ENCODE data around the gene CITED4. TPM values are rescaled to one million over a fixed set of nuclear protein-coding genes. Genes with fewer than 3 reads are reported as not detected.
A peak's percentile ranks its signal among the peaks of the same experiment; 100 is the strongest.

Gene CITED4
- total RNA-seq, 1 donor from 2014 or later: 30.5 TPM

GRCh38 chr1:40877698-40878097, 15.5 kb upstream of the CITED4 start:
- Mint-ChIP-seq H3K9me3 (ENCODE audit: low read depth) (peaks cover 3% of the 10 kb centered on the region), H3K27ac (ENCODE audit: unreplicated experiment) (peak overlapping the region; percentile 98), H3K4me1 (ENCODE audit: low read depth) (peaks cover 60% of the 10 kb centered on the region), H3K36me3 (ENCODE audit: low read depth) (no peaks in the 10 kb centered on the region), H3K4me3 (ENCODE audit: unreplicated experiment) (no peak overlapping the region), H3K27me3 (ENCODE audit: low read depth) (no peaks in the 10 kb centered on the region)
- DNase-seq (ENCODE audit: low spot score): no peak
- TF ChIP-seq CTCF (IDR thresholded peaks at IDR 0.05): no peak

GRCh38 chr1:40876891-40877290, 14.7 kb upstream of the CITED4 start:
- DNase-seq (ENCODE audit: low spot score): no peak
- H3K4me1 Mint-ChIP-seq (ENCODE audit: low read depth): peaks cover 67% of the 10 kb centered on the region
- no peak overlapping the region for H3K4me3 Mint-ChIP-seq (ENCODE audit: unreplicated experiment)
- H3K27ac Mint-ChIP-seq (ENCODE audit: unreplicated experiment): peak overlapping the region; percentile 98
- H3K27me3 Mint-ChIP-seq (ENCODE audit: low read depth): no peaks in the 10 kb centered on the region
- no peaks in the 10 kb centered on the region for H3K36me3 Mint-ChIP-seq (ENCODE audit: low read depth)
- TF ChIP-seq CTCF (IDR thresholded peaks at IDR 0.05): no peak
- peaks cover 3% of the 10 kb centered on the region for H3K9me3 Mint-ChIP-seq (ENCODE audit: low read depth)

GRCh38 chr1:40876436-40876761, 14.2 kb upstream of the CITED4 start:
- no peak overlapping the region for H3K4me3 Mint-ChIP-seq (ENCODE audit: unreplicated experiment)

GRCh38 chr1:40873863-40874472, 11.8 kb upstream of the CITED4 start:
- no peak overlapping the region for H3K4me3 Mint-ChIP-seq (ENCODE audit: unreplicated experiment)
- DNase-seq (ENCODE audit: low spot score): no peak
- no peaks in the 10 kb centered on the region for H3K36me3 Mint-ChIP-seq (ENCODE audit: low read depth)
- H3K9me3 Mint-ChIP-seq (ENCODE audit: low read depth): peaks cover 13% of the 10 kb centered on the region
- H3K27me3 Mint-ChIP-seq (ENCODE audit: low read depth): no peaks in the 10 kb centered on the region
- peaks cover 56% of the 10 kb centered on the region for H3K4me1 Mint-ChIP-seq (ENCODE audit: low read depth)
- H3K27ac Mint-ChIP-seq (ENCODE audit: unreplicated experiment): no peak overlapping the region
- TF ChIP-seq CTCF (IDR thresholded peaks at IDR 0.05): no peak

More at GRCh38 chr1:40876436-40876761, 14.2 kb upstream of the CITED4 start:
- H3K36me3 Mint-ChIP-seq (ENCODE audit: low read depth): no peaks in the 10 kb centered on the region
- peak overlapping the region; percentile 91 for H3K27ac Mint-ChIP-seq (ENCODE audit: unreplicated experiment)
- TF ChIP-seq CTCF (IDR thresholded peaks at IDR 0.05): no peak
- peaks cover 67% of the 10 kb centered on the region for H3K4me1 Mint-ChIP-seq (ENCODE audit: low read depth)
- H3K27me3 Mint-ChIP-seq (ENCODE audit: low read depth): no peaks in the 10 kb centered on the region
- no peak for DNase-seq (ENCODE audit: low spot score)
- peaks cover 3% of the 10 kb centered on the region for H3K9me3 Mint-ChIP-seq (ENCODE audit: low read depth)

- H3K27ac Mint-ChIP-seq (ENCODE audit: unreplicated experiment): no peak overlapping the region
- peaks cover 13% of the 10 kb centered on the region for H3K9me3 Mint-ChIP-seq (ENCODE audit: low read depth)
- DNase-seq (ENCODE audit: low spot score): no peak
- no peak for TF ChIP-seq CTCF (IDR thresholded peaks at IDR 0.05)
- H3K4me1 Mint-ChIP-seq (ENCODE audit: low read depth): peaks cover 42% of the 10 kb centered on the region
- no peaks in the 10 kb centered on the region for H3K36me3 Mint-ChIP-seq (ENCODE audit: low read depth)
- no peak overlapping the region for H3K4me3 Mint-ChIP-seq (ENCODE audit: unreplicated experiment)
- H3K27me3 Mint-ChIP-seq (ENCODE audit: low read depth): no peaks in the 10 kb centered on the region
These were observed 10.1 kb upstream of the CITED4 start for GRCh38 chr1:40872276-40872675.

Data from chondrocyte (in vitro differentiated cells).